GM18873 (cell line): Measurements from ENCODE around the gene NBEAL2.

ENCODE experiments used
- ATAC-seq: cut with Tn5 transposase; IDR thresholded peaks from one replicate; pipeline ENCODE4 v1.9.1; 2021; ENCODE audit warnings: mild to moderate bottlenecking, moderate library complexity, moderate number of reproducible peaks; ENCODE audit not compliant: unreplicated experiment, low FRiP score

The NBEAL2 gene

GRCh38 chr3:46997453-46998091 is 18.1 kb downstream of the NBEAL2 start:
- ATAC-seq = no peak

- no peak for ATAC-seq
These were observed 18.8 kb downstream of the NBEAL2 start for GRCh38 chr3:46998121-46998851.

GRCh38 chr3:46998852-46999515 is 19.5 kb downstream of the NBEAL2 start:
- no peak for ATAC-seq

GRCh38 chr3:46999516-47000197 is 20.2 kb downstream of the NBEAL2 start:
- ATAC-seq = no peak

GRCh38 chr3:47000198-47000815 is 20.8 kb downstream of the NBEAL2 start:
- no peak for ATAC-seq

- ATAC-seq = no peak
These were observed 21.7 kb downstream of the NBEAL2 start for GRCh38 chr3:47000922-47001730.

GRCh38 chr3:47001731-47002170 is 22.3 kb downstream of the NBEAL2 start:
- ATAC-seq = no peak

- no peak for ATAC-seq
These were observed 22.9 kb downstream of the NBEAL2 start for GRCh38 chr3:47002171-47003055.

GRCh38 chr3:47003056-47003410 is 23.6 kb downstream of the NBEAL2 start:
- ATAC-seq = no peak

GRCh38 chr3:47003461-47004368 is 24.2 kb downstream of the NBEAL2 start:
- ATAC-seq = no peak

GRCh38 chr3:47004369-47005211 is 25.1 kb downstream of the NBEAL2 start:
- no peak for ATAC-seq

- no peak for ATAC-seq
These were observed 26.0 kb downstream of the NBEAL2 start for GRCh38 chr3:47005212-47006144.

- no peak for ATAC-seq
These were observed 26.7 kb downstream of the NBEAL2 start for GRCh38 chr3:47006145-47006651.

GRCh38 chr3:47007001-47007400 is 27.5 kb downstream of the NBEAL2 start:
- ATAC-seq = no peak

GRCh38 chr3:47007482-47008233 is 28.2 kb downstream of the NBEAL2 start:
- ATAC-seq = no peak
